Activated CD8-positive, alpha-beta memory T cell treated with anti-CD3 and anti-CD28 coated beads, Interleukin-2, amount 50 U/mL, for 24 hours (primary cell): ENCODE results near the gene EXOSC10.
"Not testable (repeated sequence)": the region's sequence is repeated elsewhere in the genome, so short reads cannot be mapped to it uniquely, and the experiment has no call there.

Experiments
- DNase-seq: peaks from one replicate; pipeline ENCODE4 v3.0.0-alpha.2; 2020; ENCODE audit errors: extremely low read depth

Gene EXOSC10

DNA sequence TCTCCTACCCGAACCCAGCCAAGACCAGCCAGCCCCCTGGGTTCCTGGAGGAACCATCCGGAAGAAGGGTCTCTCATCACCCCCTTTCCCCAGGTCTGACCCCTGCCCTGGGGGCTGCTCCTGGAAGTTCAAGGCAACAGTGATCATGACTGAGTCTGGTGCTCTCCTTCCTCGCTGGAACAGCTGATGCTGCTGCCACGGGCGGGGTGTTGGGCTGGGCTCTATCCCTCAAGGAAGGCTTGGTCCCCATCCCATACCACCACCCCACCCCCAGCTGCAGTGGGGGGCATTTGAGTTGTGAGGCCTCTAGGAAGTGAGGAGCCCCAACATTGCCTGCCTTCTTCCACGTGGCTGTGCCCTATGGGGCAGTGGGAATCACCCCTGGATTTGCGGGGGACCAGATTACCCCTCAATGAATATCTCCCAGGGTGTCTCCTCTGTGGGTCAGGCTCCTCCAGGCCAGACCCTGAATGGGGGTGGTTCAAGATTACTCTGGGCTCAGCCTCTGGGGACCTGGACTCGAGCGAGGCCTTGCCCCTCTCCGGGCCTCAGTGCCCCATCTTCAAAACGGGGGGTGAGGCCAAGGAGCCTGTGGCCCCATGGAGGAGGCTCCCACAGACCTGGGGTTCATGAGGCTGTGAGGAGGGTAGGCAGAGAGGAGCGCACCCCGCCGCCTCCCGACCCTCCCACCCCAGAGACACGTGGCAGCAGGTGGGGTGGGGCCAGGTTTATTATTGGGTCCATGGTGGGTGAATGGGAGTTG is 55.4 kb downstream of the EXOSC10 start:
- DNase-seq = no peak

DNA sequence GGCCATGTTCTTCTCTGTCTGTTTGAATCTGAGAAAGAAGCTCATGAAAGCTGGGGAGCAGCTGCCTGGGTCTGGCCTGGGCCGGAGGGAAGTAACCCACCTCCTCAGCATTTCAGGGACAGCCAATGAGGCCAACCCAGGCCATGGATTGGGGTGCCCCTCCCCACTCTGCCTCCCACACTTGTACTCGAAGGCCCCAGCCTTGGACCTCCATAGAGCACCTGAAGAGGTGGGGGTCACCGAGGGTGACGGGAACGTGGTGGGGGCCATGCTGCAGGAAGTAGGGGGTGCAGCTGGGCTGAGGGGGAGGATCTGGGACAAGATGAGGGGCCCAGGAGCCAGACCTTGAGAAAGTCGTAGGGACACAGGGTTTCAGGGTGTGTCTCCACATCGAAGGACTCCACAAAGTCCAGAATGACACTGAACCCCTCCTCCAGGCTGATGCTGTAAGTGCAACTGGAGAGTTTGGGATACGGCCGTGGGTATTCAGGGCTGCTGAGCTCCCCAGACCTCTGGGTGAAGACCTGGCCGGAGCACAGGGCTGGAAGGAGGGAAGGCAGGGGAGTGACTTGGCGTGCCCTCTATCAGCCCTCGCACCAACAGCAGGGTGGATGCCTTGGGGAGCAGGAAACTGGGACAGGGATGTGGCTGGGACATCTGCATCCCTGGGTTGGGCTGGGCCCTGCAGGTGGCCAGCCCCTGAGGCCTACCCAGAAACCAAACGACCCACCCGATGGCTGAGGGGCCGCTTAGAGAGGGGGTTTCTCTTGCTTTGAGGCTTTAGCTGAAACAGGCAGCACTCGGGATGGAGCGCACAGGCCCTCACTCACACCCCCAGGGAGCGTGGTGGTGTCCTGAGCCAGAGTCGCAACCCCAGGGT is 56.4 kb downstream of the EXOSC10 start:
- no peak for DNase-seq

DNA sequence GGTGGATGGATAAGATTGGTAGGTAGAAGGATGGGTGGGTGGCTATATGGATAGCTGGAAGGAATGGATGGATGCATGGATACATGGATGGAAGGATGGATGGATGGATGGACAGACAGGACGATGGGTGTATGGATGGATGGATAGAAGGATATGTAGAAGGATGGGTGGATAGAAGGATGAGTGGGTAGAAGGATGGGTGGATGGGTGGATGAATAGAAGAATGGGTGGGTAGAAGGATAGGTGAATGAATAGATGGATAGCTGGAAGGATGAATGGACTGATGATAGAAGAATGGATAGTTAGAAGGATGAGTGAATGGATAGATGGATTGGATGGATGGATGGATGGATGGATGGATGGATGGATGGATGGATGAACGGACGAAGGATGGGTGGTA is 57.6 kb downstream of the EXOSC10 start:
- DNase-seq = no peak

DNA sequence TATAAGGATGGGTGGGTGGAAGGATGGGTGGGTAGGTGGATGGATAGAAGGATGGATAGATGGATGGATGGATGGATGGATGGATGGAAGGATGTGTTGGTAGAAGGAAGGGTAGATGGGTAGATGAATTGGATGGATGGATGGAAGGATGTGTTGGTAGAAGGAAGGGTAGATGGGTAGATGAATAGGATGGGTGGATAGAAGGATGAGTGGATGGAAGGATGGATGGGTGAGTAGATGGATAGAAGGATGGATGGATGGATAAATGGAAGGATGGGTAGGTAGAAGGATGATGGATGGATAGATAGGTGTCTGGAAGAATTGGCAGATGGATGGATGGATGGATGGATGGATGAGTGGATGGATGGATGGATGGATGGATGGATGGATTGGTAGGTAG is 58.6 kb downstream of the EXOSC10 start:
- DNase-seq = no peak

DNA sequence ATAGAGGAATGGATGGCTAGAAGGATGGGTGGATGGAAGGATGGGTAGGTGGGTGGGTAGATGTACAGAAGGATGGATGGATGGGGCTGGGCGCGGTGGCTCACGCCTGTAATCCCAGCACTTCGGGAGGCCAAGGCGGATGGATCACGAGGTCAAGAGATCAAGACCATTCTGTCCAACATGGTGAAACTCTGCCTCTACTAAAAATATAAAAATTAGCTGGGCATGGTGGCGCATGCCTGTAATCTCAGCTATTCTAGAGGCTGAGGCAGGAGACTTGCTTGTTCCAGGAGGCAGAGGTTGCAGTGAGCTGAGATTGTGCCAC is 59.6 kb downstream of the EXOSC10 start:
- not testable (repeated sequence) for DNase-seq

DNA sequence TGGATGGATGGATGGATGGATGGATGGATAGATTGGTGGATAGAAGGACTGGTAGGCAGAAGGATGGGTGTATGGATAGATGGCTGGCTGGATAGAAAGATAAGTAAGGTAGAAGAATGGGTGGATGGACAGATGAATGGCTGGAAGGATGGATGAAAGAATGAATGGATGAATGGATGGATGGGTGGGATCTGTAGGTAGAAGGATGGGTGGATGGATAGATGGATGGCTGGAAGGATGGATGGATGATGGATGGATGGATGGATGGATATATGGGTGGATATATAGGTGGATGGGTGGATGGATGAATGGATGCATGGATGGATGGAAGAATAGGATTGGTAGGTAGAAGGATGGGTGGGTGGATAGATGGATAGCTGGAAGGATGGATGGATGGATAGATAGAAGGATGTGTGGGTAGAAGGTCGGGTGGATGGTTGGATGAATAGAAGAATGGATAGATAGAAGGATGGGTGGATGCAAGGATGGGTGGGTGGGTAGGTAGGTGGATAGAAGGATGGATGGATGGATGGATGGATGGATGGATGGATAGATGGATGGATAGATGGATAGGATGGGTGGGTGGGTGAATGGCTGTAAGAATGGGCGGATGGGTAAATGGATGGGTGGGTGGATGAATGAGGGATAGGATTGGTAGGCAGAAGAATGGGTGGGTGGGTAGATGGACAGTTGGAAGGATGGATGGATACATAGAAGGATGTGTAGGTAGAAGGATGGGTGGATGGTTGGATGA is 60.1 kb downstream of the EXOSC10 start:
- DNase-seq = no peak

DNA sequence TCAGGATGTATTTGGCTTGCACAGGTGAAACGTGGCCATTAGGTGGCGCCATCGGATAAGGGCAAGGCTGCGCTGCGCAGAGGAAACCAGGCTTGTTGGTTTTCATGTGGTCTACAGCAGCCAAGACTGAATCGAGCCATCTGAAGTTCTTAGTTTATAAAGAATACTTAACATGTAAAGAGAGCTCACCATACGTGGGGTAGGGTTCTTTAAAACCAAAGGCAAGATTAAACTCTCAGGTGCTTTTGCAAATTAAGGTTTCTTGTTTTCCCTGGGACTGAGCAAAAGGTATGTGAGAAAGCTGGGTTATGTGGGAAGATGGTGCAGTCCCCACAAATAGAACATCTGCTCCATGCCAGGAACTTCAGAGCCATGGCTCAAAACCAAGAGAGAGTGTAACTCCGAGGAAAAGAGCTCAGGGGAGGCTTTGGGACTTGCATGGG is 61.9 kb downstream of the EXOSC10 start:
- peak; percentile 73 for DNase-seq

DNA sequence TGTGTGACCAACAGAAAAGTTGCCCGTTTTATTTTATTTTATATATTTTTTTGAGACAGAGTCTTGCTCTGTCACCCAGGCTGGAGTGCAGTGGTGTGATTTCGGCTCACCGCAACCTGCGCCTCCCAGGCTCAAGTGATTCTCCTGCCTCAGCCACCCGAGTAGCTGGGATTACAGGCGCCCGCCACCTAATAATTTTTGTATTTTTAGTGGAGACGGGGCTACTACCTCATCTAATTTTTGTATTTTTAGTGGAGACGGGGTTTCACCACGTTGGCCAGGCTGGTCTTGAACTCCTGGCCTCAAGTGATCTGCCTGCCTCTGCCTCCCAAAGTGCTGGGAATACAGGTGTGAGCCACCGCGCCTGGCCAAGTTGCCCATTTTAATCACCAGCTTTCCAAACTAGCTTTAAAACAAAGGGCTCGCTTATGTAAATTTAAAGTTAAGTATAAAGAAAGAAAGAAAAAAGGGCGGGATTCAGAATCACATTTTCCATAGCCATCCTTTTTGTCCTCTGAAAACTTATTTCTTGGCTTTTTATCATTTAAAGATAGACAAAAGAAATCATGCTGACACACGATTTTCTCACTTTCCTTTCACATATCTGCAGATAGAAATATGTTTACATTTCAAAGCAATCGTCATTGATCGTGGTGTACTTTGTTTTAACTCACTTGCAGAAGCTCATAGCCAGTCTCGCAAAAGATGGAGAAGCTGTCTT is 62.5 kb downstream of the EXOSC10 start:
- DNase-seq = not testable (repeated sequence)

DNA sequence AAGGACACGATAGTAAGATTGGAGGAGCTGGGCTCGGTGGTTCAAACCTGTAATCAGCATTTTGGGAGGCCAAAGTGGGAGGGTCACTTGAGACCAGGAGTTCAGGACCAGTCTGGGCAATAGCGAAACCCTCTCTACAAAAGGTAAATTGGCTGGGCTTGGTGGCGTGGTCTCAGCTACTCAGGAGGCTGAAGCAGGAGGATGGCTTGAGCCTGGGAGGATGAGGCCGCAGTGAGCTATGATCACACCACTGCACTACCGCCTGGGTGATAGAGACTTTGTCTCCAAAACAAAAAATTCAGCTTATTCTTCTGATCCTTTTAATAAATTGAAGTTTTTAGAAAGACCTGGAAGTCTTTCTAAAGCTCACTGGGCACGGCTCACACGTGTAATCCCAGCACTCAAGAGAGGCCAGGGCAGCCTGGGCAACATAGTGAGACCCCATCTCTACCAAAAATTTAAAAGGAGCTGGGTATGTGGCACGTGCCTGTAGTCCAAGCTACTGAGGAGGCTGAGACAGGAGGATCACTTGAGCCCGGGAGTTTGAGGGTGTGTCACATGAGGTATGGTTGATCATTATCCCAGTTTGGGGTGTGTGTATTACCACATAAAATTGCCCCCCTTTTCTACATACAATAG is 67.9 kb downstream of the EXOSC10 start:
- DNase-seq = no peak

DNA sequence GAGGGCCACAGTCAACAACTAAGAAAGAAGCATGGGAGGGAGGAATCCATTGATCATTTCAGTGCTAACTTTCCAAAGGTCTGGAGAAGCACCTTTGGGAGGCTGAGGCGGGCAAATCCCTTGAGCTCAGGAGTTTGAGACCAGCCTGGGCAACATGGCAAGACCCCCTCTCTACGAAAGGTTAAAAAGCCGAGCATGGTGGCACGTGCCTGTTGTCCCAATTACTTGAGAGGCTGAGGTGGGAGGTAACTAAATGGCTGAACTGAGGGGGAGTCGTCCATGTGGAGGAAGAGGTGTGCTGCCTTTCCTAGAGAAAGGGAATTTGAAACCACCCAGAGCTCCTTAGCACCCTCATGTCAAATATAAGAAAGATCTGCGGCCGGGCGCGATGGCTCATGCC is 68.8 kb downstream of the EXOSC10 start:
- no peak for DNase-seq

DNA sequence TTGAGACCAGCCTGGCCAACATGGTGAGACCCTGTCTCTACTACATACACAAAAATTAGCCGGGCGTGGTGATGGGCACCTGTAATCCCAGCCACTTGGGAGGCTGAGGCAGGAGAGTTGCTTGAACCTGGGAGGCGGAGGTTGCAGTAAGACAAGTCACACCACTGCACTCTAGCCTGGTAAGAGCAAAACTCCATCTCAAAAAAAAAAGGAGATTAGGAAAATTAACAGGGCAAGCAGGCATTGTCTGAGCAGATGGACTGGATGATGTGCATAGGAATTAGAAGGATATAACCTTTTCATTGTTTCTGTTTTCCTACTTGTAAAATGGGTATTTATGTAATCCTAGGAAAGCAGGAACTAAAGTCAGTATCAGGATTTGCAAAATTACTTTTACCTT is 71.7 kb downstream of the EXOSC10 start:
- DNase-seq = no peak

DNA sequence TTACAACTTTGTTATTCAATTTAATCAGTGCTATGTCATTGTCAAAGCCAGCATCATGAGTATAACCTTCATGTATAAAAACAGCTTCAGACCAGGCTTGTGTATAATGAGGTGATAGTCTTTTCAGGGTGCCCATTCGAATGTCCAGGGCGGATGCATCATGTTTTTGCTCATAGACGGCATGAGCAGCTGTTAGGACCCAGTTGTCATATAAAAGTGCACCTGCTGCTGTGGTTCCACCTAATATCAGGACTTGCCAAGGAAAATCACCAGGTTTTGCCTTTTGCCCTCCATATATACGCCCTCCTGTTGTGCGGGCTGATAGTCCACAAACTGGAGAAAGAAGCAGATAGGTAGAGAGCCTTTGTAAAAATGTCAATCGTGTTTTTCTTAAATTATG is 72.4 kb downstream of the EXOSC10 start:
- no peak for DNase-seq

DNA sequence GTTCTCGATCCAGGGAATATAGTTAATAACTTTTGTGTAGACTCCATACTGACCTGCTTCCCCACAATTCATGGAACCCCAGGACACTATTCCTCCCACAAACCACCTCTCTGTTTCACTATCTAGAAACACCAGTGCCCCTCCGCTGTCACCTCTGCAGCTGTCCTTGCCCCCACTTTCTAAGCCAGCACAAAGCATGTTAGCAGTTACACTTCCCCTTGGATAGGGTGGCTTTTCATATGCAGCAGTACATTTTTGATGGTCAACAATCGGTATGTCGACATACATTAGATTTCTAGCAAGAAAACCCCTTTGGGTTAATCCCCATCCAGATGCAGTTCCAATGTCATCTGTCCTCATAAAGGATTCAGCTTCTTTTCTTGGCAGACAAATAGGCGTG is 72.8 kb downstream of the EXOSC10 start:
- no peak for DNase-seq

DNA sequence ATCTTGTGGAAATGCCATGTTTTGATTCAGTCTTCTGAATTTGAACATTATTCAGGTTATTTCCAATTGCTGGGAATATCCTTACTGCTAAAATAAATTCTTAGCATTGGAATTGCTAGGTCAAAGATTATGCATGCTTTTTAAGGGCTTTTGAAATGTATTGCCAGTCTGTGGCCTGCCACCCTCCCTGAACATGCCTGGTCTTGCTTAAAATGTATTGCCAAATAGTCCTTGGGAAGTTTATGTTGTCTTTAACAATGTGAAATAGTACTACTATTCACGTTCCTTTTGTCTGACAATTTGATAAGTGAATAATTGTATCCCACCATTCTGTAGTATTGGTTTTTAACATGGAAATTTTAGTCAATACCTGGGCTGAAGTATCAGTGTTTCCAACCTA is 73.6 kb downstream of the EXOSC10 start:
- DNase-seq = no peak

DNA sequence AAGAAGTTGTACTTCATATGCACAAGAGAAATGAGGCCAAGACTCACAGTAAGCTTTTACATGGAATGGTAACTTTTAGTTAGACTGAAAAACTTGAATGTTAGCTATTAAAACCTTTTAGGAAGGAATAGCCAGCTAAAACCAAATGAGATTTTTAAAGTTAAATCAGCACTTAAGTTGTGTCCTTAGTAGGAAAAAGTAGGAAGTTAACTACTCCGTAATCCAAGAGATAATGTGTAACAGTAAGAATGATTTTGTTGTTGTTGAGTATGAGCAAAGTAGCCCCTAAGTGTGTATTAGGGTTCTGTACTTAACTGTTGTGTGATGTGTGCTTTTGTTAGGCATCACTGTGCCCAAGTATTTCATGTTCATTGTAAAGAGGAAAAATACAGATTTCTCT is 74.1 kb downstream of the EXOSC10 start:
- DNase-seq = no peak

DNA sequence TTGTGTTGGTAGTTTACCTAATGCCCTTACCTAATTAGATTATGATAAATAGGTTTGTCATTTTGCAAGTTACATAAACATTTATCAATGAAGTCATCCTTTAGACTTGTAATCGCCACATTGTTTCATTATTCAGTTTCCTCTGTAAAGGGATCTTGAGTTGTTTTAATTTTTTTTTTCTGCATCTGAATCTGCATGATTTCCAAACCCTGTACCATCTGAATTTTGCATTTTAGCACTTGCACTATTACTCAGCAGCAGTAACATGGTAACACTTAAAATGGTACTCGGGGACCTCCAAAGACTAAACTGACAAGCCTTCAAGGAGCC is 74.8 kb downstream of the EXOSC10 start:
- DNase-seq = no peak

DNA sequence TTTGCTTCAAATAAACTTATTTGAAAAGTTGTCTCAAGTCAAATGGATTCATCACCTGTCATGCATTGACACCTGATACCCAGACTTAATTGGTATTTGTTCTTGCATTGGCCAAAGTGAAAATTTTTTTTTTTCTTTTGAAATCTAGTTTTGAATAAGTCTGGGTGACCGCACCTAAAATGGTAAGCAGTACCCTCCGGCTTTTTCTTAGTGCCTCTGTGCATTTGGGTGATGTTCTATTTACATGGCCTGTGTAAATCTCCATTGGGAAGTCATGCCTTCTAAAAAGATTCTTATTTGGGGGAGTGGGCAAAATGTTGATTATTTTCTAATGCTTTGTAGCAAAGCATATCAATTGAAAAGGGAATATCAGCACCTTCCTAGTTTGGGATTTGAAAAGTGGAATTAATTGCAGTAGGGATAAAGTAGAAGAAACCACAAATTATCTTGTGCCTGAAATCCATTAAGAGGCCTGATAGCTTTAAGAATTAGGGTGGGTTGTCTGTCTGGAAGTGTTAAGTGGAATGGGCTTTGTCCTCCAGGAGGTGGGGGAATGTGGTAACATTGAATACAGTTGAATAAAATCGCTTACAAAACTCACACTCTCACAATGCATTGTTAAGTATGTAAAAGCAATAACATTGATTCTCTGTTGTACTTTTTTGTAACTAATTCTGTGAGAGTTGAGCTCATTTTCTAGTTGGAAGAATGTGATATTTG is 75.4 kb downstream of the EXOSC10 start:
- DNase-seq = no peak

DNA sequence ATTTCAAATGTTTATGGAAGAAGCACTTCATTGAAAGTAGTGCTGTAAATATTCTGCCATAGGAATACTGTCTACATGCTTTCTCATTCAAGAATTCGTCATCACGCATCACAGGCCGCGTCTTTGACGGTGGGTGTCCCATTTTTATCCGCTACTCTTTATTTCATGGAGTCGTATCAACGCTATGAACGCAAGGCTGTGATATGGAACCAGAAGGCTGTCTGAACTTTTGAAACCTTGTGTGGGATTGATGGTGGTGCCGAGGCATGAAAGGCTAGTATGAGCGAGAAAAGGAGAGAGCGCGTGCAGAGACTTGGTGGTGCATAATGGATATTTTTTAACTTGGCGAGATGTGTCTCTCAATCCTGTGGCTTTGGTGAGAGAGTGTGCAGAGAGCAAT is 76.5 kb downstream of the EXOSC10 start:
- no peak for DNase-seq

DNA sequence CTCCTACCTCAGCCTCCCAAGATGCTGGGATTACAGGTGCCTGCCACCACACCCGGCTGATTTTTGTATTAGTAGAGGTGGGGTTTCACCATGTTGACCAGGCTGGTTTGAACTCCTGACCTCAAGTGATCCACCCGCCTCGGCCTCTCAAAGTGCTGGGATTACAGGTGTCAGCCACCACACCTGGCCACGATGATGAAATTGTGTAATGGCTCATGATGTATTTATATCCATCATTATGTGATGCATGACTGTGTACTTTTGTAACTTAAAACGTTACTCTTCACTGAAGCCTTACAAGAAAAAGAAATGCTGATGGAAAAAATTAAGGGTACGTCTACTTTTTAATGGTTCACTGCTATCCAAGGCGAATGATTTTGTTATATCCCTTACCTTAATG is 79.7 kb downstream of the EXOSC10 start:
- DNase-seq = no peak

DNA sequence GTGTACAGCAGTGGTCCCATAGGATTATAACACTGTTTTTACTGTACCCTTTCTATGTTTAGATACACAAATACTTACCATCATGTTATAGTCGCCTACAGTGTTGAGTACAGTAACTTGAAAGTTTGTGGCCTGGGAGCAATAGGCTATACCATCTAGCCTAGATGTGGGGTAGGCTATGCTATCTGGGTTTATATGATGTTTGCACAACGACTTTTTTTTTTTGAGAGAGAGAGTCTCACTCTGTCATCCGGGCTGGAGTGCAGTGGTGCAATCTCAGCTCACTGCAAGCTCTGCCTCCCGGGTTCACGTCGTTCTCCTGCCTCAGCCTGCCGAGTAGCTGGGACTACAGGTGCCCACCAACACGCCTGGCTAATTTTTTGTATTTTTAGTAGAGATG is 80.3 kb downstream of the EXOSC10 start:
- not testable (repeated sequence) for DNase-seq
